Superior temporal gyrus (tissue), 1 donor: ENCODE results near the gene KRT34.
"Not testable (repeated sequence)": the region's sequence is repeated elsewhere in the genome, so short reads cannot be mapped to it uniquely, and the experiment has no call there.

Experiments used
- DNase-seq: peaks from one replicate; pipeline ENCODE4 v3.0.0-alpha.2; 2016; ENCODE audit errors: extremely low spot score

The KRT34 gene

DNA sequence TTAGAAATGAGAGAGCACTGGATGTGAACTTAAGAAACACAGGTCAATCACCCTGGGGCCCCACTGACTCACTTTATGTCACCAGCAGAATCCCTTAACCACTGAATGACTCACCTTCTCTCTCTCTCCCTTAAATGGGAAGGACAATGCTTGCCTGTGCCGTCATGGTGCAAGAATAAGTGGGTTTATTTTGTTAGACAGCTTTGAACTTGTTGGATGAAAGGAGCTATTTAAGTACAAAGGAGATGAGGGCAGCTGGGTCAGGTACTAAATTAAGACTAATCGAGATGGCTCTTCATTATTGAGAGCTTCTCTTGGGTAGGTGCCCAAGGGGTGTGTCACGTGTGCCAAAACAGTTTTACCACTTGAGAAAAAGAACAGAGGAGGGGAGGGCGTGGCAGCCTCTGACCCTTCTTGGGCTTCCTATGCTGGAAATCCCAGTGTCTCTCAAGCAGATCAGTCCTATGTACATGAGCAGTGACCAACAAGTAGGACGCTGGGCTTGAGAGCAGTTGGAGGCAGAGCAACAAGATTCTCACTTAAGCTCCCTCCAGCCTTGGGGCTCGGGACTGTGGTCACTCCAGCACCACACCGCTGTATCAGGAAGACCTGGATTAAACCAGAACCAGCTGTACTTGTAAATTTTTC is 22.0 kb upstream of the KRT34 start:
- DNase-seq: no peak

DNA sequence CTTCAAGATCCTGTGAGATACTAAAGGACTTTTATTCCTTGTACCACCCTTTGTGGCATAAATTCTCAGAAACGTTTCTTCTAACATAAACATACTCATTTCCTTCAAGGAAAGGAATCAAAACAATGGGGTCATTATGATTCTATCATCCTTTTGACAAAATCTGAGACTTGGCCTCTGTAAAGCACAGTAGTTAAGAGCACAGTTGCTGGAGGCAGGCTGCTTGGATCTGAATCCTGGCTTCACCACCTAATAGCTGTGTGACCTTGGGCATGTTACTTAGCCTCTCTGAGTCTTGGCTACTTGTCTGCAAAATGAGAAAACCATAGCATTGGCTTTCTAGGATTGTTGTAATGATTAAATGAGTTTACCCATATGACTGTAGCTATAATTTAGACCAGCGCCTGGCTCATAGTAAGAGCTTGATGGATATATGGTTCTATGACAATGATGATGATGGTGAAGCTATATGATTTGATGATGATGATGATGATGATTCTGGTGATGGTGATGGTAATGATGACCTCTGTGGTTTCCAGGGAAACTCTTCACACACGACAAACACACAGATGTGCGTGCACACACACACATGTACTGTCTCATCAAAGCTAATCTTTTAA is 21.4 kb upstream of the KRT34 start:
- DNase-seq: no peak

DNA sequence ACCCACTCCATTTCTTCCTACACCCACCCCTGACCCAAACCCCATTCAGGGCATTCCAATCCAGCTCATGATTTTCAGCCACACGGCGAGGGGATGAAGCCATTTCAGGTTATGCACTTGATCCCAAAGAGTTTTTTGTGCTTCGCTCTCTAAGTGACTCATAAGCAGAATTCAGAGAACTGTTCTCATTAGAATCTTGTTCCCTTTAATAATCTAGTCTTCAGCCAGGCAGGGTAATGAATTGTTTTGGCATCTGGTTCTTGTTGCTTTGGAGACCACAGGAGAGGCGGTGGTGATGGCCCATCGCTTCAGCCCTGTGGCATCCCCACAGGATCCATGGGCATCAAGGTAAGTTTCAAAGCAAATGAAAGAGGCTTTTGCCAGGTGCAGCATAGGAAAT is 20.1 kb upstream of the KRT34 start:
- DNase-seq: no peak

DNA sequence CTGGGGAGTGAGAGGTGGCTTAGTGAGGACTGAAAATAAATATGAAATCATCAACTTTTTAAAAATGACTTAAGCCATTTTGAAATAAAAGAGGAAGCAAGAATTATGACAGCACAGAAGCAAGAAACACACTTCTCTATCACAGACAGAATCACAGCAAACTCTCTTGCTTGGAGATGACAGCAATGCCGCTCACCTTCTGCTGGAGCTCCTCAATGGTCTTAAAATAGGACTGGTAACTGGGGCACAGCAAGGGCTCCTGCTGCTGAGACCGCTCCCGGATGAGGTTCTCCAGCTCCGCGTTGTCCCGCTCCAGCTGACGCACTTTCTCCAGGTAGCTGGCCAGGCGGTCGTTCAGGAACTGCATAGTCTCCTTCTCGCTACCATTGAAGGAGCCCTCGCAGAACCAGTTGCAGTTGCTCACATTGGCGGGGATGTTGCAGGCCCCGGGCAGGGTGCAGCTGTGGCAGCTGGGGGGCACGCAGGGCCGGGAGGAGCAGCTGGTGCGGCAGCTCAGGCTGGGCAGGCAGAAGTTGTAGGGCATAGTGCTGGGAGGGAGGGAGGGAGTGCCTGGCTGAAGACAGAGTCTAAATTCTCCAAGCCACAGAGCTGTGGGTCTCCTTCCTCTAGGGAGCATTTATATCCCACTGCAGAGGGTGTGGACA is 15.0 kb upstream of the KRT34 start, which contains the start of gene KRT31:
TSS of gene KRT31 (minus strand) at position 613 of the 665 bp plus-strand sequence. CDS start at position 544, 69 bp downstream.
- DNase-seq: no peak

DNA sequence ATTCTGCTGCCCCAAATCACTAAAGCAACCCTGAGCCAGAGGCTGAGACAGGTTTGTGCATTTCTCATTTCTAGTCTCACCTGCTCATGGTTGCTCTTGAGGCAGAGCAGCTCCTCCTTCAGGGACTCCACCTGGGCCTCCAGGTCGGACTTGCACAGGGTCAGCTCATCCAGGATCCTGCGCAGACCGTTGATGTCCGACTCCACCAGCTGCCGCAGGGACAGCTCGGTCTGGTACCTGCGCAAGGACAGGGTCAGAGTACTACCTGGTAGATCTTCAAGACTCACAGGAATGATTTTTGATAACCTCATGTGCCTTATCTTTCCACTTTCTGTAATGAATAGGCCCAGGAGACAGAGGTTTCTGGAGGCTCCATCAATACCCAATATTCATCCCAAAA is 14.2 kb upstream of the KRT34 start:
- DNase-seq: no peak

DNA sequence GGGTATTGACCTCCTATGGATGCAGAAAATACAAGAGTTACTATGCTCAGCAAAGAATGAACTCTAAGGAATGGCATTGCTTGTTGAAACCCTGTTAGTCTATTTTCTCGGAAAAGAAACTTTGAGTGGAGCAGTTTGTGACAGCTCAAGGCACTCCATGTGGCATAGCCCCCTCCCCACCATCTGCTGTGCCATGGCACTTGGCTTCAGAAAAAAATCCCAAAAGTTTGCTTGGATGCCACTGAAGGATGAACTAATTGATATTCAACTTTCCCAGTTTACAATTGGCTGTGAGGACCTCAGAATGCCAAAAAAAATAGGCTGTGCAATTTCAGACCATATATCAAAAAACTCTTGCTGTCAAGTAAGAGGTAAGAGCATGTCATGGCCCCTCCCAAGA is 13.5 kb upstream of the KRT34 start:
- DNase-seq: no peak

DNA sequence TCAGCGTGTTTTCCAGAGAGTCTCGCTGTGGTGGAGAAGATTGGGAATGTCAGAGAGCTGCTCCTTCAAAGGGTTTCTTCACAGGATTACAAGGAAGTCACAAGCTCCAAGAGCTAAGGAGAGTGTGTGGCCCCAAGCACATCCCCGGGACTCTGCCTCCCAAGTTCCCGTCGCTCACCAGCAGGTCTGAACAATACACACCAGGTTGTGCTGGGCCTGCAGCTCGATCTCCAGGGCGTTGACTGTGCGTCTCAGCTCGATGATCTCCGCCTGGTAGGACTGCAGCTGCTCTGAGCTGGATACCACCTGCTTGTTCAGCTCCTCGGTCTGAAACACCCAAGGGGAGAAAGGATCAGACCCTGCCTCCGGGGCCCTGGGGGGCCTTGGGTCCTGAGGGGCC is 12.9 kb upstream of the KRT34 start:
- not testable (repeated sequence) for DNase-seq

DNA sequence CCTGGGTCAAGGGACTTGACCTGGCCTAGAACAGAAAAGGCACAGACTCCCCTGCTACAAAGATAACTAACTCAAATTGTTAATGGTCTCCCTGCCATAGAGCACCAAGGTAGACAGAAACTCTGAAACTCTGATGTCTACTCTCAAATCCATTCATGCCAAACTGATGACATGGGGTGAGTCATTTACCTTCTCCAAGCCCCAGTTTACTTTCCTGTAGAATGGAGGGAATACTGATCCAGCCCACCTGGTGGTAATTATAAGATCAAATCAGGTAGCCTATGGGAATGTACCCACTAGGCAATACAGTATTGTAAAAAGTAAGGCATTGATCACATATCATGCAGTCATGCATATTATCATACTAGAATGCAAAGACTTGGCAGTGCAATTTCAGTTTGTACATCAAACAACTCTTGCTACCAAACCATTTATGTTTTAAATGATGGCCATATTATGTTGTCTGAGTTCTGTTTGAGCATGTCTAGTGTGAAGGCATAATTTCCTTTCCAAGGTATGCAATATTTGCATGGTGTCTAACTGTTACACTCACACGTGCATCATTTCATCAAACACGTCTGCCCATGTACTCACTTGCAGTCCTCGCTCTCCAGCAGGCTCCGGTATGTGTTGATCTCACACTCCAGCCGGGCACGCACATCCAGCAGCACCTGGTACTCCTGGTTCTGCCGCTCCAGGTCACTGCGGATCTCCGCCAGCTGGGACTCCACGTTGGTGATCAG is 12.3 kb upstream of the KRT34 start:
- DNase-seq: no peak

DNA sequence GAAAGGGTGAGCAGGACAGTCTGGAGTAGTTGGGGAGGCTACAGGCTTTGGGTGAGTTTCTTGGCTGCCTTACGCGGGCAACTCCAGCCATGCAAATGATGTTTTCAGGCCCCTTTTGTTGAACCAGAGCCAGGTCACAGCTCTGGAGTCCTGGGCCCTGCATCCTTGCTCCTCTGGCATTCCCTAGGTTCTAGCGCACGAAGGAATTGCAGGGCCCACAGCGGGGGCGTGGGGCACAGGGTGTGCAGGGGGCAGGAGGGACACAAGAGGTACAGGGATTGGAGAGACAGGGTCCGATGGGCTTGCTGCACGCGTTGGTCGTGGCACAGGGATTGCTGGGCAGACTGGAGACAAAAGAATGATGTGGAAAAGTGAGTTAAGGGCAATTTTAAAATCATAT is 11.7 kb upstream of the KRT34 start:
- no peak for DNase-seq

DNA sequence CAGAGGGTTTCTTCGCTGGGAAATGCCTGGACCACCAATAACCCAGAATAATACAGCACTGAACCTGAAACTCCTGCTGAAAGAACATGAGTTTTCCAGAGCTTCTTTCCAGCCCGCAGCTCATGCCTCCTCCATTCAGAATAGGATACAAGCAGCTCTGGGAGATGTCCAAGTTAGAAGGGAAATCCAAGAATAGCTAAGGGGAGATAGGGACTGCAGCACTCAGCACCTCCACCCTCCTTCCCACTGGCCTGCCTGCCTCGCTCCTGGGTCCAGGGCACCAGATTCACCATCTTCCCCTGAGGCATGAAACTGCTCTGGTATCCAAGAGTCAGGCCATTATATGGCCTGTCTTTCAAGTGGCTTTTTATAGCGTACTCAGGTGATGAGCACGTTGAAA is 11.2 kb upstream of the KRT34 start:
- DNase-seq: no peak

DNA sequence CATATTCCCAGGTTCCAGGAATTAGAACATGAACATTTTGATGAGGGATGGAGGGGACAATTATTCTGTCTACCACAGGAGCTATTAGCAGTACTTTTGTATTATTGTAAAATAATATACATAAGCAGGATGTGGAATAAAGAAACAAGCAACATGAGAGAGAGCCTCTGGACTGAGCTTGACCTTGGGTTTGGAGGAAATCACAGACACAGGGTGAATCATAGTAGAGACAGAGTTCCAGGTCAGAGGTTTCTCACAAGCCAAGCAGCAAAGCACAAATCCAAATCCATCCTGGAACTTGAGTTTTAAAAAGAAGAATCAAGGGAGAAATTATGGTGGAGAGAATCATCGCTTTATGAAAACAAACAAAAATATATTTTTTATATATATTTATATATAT is 10.2 kb upstream of the KRT34 start:
- no peak for DNase-seq

DNA sequence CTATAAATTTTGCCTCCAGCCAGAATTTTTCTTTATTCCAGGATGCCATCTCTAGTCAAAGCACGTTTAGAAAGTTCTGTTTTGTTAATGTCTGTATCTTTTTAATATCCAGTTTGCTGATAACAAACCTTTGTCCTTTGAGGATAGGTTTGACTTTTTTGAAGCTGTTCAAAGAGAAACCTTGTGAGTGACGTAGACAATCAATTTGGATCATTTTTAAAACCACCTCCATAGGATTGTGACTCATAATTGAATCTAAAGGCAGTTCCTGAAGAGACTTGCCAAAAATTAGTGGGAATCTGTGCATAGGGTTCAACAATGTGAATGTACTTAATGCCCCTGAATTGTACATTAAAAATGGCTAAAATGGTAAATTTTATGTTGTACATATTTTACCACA is 9.4 kb upstream of the KRT34 start:
- DNase-seq: no peak

DNA sequence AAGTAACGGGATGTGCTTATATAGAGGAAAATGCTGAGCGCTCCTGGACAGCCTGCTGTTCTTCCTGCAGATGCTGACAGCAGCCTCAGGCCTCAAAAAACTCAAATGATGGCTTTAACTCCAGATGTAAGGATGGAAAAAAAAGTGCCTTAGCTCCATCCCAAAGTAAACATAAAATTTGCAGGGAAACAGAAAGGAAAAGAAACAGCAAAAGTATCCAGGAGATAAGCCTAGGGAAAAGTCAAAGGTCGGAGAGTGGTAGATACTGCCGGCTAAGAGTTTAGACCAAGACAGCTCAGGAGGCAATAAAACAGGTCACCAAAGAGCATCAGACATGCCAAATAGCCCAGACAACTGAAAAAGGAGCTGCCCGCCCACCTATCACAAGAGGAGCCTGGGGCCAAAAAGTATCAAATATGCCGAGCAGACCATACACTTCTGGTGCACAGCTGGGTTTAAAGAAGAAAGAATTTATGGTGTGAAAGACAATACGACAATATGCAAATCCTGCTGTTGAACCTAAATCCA is 8.4 kb upstream of the KRT34 start:
- DNase-seq: no peak

DNA sequence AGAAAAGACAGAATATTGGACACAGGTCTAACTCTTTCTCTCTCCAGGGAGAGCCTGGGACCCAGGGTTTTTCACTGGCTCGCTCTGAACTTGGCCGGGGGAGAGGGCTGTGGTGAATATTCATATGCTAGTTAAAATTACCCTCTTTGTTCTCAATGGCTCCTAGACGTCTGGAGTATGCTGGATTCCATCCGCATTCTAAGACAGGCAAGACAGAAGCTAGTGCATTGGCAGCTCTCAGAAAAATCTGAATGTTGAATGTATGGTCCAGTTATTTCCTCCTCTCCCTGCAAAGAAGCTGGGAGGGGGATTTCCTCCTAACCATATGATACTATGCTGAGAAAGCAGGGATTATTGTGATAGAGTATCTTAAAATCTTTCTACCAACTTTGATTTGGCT is 5.6 kb upstream of the KRT34 start:
- no peak for DNase-seq

DNA sequence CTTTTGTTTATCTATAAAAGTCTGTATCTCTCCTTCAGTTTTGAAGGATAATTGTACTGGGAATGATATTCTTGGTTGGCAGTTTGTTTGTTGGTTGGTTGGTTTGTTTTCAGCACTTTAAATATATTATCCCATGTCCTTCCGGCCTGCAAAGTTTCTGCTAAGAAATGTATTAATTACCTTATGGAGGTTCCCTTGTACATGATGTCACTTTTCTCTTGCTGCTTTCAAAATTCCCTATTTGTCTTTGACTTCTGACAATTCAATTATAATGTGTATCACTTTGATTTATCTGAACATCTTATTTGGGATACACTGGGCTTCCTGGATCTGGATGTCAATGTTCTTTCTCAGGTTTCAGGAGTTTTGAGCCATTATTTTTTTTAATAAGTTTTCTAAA is 4.1 kb upstream of the KRT34 start:
- no peak for DNase-seq

DNA sequence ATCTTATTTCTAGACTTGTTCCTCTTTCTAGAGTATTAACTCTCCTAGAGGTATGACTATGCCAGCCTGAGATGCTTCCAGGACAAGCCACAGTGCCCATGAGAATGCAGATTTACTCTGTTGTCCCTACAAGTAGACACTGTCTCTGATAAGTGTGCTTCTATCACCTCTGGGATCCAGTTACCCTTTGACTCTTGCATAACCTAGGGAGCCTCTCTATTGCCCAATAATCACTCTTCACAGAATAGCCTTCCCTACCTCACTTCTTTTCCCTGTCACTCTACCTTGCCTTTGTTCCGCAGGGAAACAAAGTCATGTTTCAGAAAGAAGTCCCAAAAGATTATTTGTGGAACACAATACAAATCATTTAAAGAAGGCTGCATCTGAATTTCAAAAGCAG is 1.6 kb upstream of the KRT34 start:
- no peak for DNase-seq

DNA sequence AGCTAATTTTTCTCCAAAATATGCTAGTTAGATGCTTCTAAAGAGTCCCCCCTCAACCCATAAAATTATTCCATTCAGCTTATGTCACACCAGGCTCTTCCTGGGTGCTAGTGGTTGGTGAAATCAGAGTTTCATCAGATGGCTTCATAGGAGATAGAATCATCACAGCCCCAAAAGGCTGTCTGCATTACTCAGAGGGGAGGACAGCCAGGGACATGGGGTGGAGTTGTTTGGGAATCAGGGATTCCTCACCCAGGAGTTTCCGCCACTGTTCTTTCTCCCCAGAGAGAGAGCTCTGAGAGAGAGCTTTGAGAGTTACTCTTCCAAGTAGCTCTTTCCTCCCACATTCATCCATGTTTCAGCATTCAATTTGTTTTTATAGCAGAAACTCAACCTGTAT is 288 bp upstream of the KRT34 start:
- no peak for DNase-seq

DNA sequence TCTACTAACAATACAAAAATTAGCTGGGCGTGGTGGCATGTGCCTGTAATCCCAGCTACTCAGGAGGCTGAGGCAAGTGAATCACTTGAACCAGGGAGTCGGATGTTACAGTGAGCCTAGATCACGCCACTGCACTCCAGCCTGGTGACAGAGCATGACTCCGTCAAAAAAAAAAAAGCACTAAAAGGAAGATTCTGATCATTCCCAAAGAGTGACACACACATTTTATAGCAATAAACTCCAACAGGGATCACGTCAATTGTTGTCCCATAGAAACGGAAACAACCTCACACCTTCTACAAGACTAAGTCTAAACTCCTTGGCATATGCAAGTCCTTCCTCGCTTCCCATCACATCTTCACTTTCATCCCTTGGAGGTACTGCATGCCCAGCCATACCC is 2.0 kb downstream of the KRT34 start:
- not testable (repeated sequence) for DNase-seq

DNA sequence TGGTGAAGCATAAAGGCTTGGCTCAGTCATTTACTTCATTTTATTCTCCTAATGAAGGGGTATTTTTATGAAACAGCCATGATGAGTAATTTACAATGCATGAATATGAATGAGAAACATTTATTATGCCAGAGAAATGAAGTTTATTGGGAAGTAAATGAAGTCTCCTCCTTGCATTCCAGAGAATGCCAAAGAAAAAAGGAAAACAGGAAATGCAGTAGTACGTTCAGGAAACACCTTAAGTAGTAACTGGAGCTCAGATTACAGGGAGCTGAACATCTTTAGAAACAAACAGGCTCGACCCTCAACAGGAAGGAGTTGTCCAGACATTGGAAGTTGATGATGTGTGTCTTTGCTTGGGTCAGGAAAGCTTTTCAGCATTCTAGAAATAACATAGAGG is 4.6 kb downstream of the KRT34 start:
- no peak for DNase-seq

DNA sequence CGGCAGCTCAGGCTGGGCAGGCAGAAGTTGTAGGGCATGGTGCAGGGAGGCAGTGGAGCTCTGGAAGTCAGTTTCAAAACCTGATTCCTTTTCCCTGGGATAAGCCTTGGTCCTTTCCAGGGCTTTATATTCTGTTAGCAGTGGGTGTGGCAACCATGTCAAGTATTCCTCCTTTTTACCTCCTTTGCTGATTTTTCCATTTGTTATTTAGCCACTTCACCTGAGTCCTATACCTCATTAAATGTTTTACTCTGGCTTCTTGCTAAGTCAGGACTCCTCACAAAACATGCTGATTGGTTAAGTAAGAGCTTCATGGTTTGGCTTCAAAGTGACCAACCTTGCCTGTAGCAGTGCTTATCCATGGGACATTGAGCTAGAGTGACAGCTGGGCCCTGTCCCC is 12.4 kb downstream of the KRT34 start, which contains the start of gene KRT33B:
TSS of gene KRT33B (minus strand) at position 101 of the 400 bp plus-strand sequence. CDS start at position 38, 63 bp downstream.
- no peak for DNase-seq

DNA sequence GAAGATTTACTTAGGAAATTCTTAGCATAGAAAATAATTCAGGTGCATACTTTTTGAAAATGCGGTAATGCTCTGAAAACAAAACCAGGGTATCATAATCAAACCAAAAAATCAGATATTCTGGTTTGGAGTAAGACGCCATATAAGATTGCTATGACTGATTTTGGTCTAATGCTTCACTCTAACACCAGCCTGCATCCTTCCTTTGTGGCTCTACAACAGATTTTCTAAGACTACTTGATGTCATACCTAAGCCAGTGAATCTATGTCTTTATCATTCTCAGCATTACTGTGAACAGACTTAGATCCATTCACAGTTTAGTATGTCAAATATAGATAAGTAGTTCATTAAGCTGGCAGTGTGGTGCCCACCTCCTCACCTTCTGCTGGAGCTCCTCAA is 13.1 kb downstream of the KRT34 start:
- no peak for DNase-seq

DNA sequence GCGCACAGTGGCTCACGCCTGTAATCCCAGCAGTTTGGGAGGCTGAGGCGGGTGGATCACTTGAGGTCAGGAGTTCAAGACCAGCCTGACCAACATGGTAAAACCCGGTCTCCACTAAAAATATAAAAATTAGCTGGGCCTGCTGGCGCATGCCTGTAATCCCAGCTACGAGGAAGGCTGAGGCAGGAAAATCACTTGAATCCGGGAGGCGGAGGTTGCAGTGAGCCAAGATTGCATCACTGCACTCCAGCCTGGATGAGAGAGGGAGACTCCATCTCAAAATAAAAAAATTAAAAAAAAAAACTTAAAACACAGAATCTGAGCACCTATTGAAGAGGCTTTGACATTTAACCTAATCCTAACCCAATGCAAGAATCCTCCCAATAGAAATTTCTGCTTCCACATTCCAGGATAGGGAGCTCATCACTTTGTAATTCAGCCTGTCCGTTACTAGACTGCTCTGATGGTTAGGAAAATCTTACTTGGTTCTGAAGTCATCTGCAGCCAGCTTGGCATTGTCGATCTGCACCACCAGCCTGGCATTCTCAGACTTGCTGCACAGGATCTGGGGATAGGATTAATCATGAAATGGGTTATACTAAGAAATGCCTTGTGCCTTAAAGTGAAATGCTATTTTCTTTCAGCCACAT is 14.6 kb downstream of the KRT34 start:
- no peak for DNase-seq
